ENCODE measurements around the gene ACTR1B. TPM values are rescaled to one million over a fixed set of nuclear protein-coding genes. Genes with fewer than 3 reads are reported as not detected.

Gene ACTR1B
- total RNA-seq, 6 experiments from 2014 or later: 32.3 to 44.4 (median 35.1) TPM

DNA sequence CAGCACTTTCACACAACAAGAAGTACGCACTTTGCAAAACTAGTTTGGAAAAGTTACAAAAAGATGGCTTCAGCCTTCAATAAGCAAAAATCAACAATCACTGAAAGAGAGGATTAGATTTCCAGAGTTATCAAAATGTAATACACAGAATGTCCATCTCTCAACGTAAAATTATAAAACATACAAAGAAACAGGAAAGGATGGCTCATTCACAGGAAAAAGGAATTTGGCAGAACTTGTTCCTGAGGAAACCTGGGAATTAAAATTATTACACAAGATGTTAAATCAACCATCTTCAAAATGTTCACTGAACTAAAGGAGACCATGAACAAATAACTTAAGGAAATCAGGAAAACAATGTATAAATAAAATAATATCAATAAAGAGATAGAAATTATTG is 13.6 kb upstream of the ACTR1B start:
- intact Hi-C loops (cut with DNase I): no loop called here
- TF ChIP-seq, protein P1, sequence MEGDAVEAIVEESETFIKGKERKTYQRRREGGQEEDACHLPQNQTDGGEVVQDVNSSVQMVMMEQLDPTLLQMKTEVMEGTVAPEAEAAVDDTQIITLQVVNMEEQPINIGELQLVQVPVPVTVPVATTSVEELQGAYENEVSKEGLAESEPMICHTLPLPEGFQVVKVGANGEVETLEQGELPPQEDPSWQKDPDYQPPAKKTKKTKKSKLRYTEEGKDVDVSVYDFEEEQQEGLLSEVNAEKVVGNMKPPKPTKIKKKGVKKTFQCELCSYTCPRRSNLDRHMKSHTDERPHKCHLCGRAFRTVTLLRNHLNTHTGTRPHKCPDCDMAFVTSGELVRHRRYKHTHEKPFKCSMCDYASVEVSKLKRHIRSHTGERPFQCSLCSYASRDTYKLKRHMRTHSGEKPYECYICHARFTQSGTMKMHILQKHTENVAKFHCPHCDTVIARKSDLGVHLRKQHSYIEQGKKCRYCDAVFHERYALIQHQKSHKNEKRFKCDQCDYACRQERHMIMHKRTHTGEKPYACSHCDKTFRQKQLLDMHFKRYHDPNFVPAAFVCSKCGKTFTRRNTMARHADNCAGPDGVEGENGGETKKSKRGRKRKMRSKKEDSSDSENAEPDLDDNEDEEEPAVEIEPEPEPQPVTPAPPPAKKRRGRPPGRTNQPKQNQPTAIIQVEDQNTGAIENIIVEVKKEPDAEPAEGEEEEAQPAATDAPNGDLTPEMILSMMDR (IDR thresholded peaks at IDR 0.05): no peak
- no peak for TF ChIP-seq POLR2A (IDR thresholded peaks at IDR 0.05)
- WGBS (ENCODE audit: insufficient coverage, low coverage, low lambda C conversion rate, missing lambda C conversion rate): 73% methylated on average over 2 of the region's 2 CpGs

DNA sequence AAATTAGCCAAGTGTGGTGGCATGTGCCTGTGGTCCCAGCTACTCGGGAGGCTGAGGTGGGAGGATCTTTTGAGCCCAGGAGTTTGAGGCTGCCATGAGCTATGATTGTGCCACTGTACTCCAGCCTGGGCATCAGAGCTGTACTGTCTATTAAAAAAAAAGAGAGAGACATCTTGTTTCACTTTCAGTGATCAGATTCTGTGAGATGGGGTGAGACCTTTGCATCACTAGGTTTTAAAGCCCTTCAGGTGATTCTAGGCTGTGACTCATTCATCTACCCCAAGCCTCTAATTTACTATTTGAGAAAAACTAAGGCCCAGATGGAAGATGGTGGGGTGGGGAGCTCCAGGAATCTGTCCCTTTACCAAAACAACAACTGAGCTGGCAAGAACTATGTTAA is 12.8 kb upstream of the ACTR1B start:
- WGBS (ENCODE audit: insufficient coverage, low coverage, low lambda C conversion rate, missing lambda C conversion rate): no CpG with 5 or more reads among the region's 1 CpG
- no peaks in the 10 kb centered on the region for H3K9me3 ChIP-seq
- H3K4me3 ChIP-seq: no peak overlapping the region
- intact Hi-C loops (cut with DNase I): no loop called here
- DNase-seq (no peak), ATAC-seq (no peak)
- no peaks in the 10 kb centered on the region for H3K36me3 ChIP-seq
- H3K27ac ChIP-seq: no peak overlapping the region
- TF ChIP-seq, protein P1 (IDR thresholded peaks at IDR 0.05): no peak
- TF ChIP-seq POLR2A (IDR thresholded peaks at IDR 0.05): no peak
- no peaks in the 10 kb centered on the region for H3K27me3 ChIP-seq
- no peaks in the 10 kb centered on the region for H3K4me1 ChIP-seq

More for the DNA sequence above, 13.6 kb upstream of the ACTR1B start:
- Histone ChIP-seq H3K27me3 (no peaks in the 10 kb centered on the region), H3K9me3 (no peaks in the 10 kb centered on the region), H3K4me1 (no peaks in the 10 kb centered on the region), H3K27ac (no peak overlapping the region), H3K36me3 (no peaks in the 10 kb centered on the region), H3K4me3 (no peak overlapping the region)
- DNase-seq (no peak), ATAC-seq (no peak)

DNA sequence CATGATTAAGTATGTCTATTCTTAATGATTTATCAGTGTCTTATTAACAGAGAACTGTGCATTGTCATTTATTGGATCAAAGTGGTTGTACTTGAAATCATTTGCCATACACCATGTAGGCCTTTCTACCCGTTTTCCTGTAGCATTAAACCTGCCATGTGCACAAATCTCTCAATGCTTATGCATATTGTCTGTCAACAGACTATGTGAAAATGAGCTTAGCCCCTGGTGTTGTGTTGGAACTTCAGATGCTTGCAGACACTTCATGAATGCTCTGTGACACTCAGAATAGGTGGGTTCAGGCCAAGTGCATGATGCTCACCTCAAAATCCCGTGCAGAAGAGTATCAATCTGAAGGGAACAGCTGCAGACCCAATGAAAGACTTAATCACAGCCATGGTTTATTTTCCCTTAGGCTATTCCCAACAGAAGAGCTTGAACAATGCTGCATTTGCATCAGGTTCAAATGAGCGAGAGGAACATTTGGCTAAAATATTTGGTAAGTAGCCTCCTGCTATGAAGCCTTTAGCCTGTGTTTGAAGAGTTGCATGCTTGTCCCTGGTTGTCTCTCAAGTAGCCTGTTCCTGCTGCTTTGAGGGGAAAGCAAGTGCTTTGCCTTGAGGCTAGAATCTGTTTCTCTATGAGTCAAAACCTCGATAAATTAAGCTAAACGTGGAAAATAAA is 11.7 kb upstream of the ACTR1B start:
- TF ChIP-seq, protein P1 (IDR thresholded peaks at IDR 0.05): no peak
- TF ChIP-seq POLR2A (IDR thresholded peaks at IDR 0.05): no peak
- H3K27me3 ChIP-seq: no peaks in the 10 kb centered on the region
- ATAC-seq (no peak), DNase-seq (no peak)
- H3K4me1 ChIP-seq: no peaks in the 10 kb centered on the region
- no peaks in the 10 kb centered on the region for H3K9me3 ChIP-seq
- intact Hi-C loops (cut with DNase I): no loop called here
- no peak overlapping the region for H3K27ac ChIP-seq
- H3K36me3 ChIP-seq: no peaks in the 10 kb centered on the region
- 77% methylated on average over 5 of the region's 5 CpGs for WGBS (ENCODE audit: insufficient coverage, low coverage, low lambda C conversion rate, missing lambda C conversion rate)
- no peak overlapping the region for H3K4me3 ChIP-seq

DNA sequence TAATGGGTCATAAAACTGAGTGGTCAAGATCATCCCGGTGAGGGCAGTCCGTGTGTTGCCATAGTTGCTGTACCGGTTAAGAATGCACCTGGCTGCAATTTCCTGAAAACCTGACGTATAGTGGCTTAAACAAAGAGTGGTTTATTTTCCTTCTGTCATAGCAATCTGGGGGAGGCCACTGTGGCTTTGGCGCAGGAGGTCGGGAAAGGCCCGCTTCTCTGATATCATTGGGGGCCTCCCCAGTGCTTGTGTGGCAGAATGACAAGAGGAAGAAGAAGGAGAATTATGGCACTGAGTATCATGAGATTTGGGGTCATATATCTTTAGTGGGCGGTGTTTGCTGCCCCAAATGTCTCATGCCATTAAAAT is 10.1 kb upstream of the ACTR1B start:
- H3K36me3 ChIP-seq: no peaks in the 10 kb centered on the region
- H3K27ac ChIP-seq: no peak overlapping the region
- no peak overlapping the region for H3K4me3 ChIP-seq
- intact Hi-C loops (cut with DNase I): no loop called here
- DNase-seq (no peak), ATAC-seq (no peak)
- no peaks in the 10 kb centered on the region for H3K9me3 ChIP-seq
- no peaks in the 10 kb centered on the region for H3K4me1 ChIP-seq
- TF ChIP-seq, protein P1 (IDR thresholded peaks at IDR 0.05): no peak
- no peak for TF ChIP-seq POLR2A (IDR thresholded peaks at IDR 0.05)
- no peaks in the 10 kb centered on the region for H3K27me3 ChIP-seq
- WGBS (ENCODE audit: insufficient coverage, low coverage, low lambda C conversion rate, missing lambda C conversion rate): 74% methylated on average over 7 of the region's 8 CpGs

Data from right lobe of liver (tissue), 6 donors.